Transverse colon (tissue), 4 donors: ENCODE measurements around the gene TNPO1. TPM values are rescaled to one million over a fixed set of nuclear protein-coding genes. Genes with fewer than 3 reads are reported as not detected.

Experiments used
- DNase-seq: peaks from one replicate; pipeline ENCODE4 v3.0.0-alpha.2; 2019
- H3K27ac ChIP-seq, 4 donors: fragments of 200-600 bp; sonication (generic); 2 replicates each; pipeline ENCODE4 v1.5.1; 2016 to 2018; ENCODE audit warnings: inconsistent platforms in 4 of 4
- H3K27me3 ChIP-seq: fragments of 200-600 bp; sonication (generic); 2 replicates; pipeline ENCODE4 v1.5.1; 2017; ENCODE audit warnings: inconsistent platforms
- H3K36me3 ChIP-seq, 4 donors: fragments of 200-600 bp; sonication (generic); 2 replicates each; pipeline ENCODE4 v1.5.1; 2017 to 2019; ENCODE audit warnings: inconsistent platforms in 4 of 4
- H3K4me1 ChIP-seq, 4 donors: fragments of 200-600 bp; sonication (generic); 2 replicates each; pipeline ENCODE4 v1.5.1; 2017 to 2020; ENCODE audit warnings: inconsistent platforms in 4 of 4
- H3K4me3 ChIP-seq, 4 donors: fragments of 200-600 bp; sonication (generic); 1 replicate in 1 of 4; 2 replicates in 3 of 4; pipeline versions ENCODE4 v1.5.1 to v1.6.1; 2017 to 2019; ENCODE audit warnings: inconsistent platforms in 4 of 4
- H3K9me3 ChIP-seq, 2 donors: fragments of 200-600 bp; sonication (generic); 2 replicates each; pipeline ENCODE4 v1.5.1; 2017 to 2019; ENCODE audit warnings: inconsistent platforms in 2 of 2
- CTCF ChIP-seq, 5 experiments: fragments of 200-600 bp in 3 of 5; fragments of 450-650 bp in 2 of 5; sonication (generic) in 3 of 5; IDR thresholded peaks; 1 replicate in 2 of 5; 2 replicates in 3 of 5; pipeline ENCODE4 v1.5.1; 2016 to 2017; ENCODE audit warnings: antibody characterized with exemption in 5 of 5, inconsistent platforms in 3 of 5, mild to moderate bottlenecking in 2 of 5, moderate library complexity in 1 of 5
- EP300 ChIP-seq: sonication (generic); formaldehyde crosslinking; IDR thresholded peaks from one replicate; pipeline ENCODE4 v1.6.1; 2017; ENCODE audit warnings: antibody characterized with exemption, low read depth
- POLR2A ChIP-seq: fragments of 450-650 bp; IDR thresholded peaks from one replicate; pipeline ENCODE4 v1.6.1; 2016; ENCODE audit warnings: antibody characterized with exemption, mild to moderate bottlenecking, moderate library complexity
- POLR2AphosphoS5 ChIP-seq, 3 donors: sonication (generic); formaldehyde crosslinking; IDR thresholded peaks; one replicate each; pipeline ENCODE4 v1.6.1; 2016; ENCODE audit warnings: antibody characterized with exemption in 3 of 3
- WGBS, 2 donors: methylation state at CpG; one replicate each; pipeline ENCODE4 v1.1.5; 2018; ENCODE audit warnings: low coverage in 1 of 2; 5-methylcytosine and 5-hydroxymethylcytosine counted together
- in situ Hi-C, 4 donors: fragments of 200-750 bp; cut with MboI; loops; one replicate each; pipeline versions ENCODE4 v1.15.0 to v1.15.1; 2017; ENCODE audit warnings: low sequenced_read_pairs in 3 of 4, low pct_ligation_motif_present in 1 of 4, low pct_unique_long_range_greater_than_20kb in 1 of 4
- intact Hi-C: fragments of 100-400 bp; cut with DNase I; formaldehyde crosslinking; loops from one replicate; pipeline ENCODE4 v1.15.1; 2023; ENCODE audit warnings: low total_unique reads
- total RNA-seq, 4 donors: library from RNA; depleted of rRNA; stranded (reverse); fragments of >200 nt; gene quantifications; one replicate each; pipeline ENCODE4 v1.1.0, GENCODE V29; 2016

Gene TNPO1
- total RNA-seq, 4 donors from 2014 or later = 30.3 to 391 (median 102) TPM

GRCh38 chr5:72949481-72949880 is 133.0 kb downstream of the TNPO1 start:
- in situ Hi-C loops = no loop called here
- peaks cover 0 to 16% (median 7%) of the 10 kb centered on the region in 4 donors for H3K4me1 ChIP-seq
- no peak for DNase-seq
- intact Hi-C loops = no loop called here
- no peaks in the 10 kb centered on the region for H3K27me3 ChIP-seq
- no peak overlapping the region for H3K27ac ChIP-seq
- H3K4me3 ChIP-seq = no peak overlapping the region
- no peaks in the 10 kb centered on the region for H3K9me3 ChIP-seq
- TF ChIP-seq POLR2AphosphoS5 (IDR thresholded peaks at IDR 0.05) (no peak), POLR2A (no peak), CTCF (IDR thresholded peaks at IDR 0.05) (no peak), EP300 (no peak)
- no peaks in the 10 kb centered on the region for H3K36me3 ChIP-seq

GRCh38 chr5:72951671-72952468 is 135.4 kb downstream of the TNPO1 start:
- WGBS, 2 donors = 53 to 80% methylated on average over 2 to 7 of the region's 7 CpGs
- H3K9me3 ChIP-seq = no peaks in the 10 kb centered on the region
- TF ChIP-seq POLR2A = no peak
- TF ChIP-seq POLR2AphosphoS5 (IDR thresholded peaks at IDR 0.05) = no peak
- TF ChIP-seq CTCF (IDR thresholded peaks at IDR 0.05) = no peak
- TF ChIP-seq EP300 = no peak
- intact Hi-C loops (no loop called here), in situ Hi-C loops (loop anchor here in 1 of 4 donors (10.0 kb wide), 1 partner anchor 253 kb away; no protein-coding TSS in a partner anchor)
- no peaks in the 10 kb centered on the region for H3K27me3 ChIP-seq
- H3K4me1 ChIP-seq = peaks cover 0 to 25% (median 11%) of the 10 kb centered on the region in 4 donors
- H3K36me3 ChIP-seq = no peaks in the 10 kb centered on the region
- no peak overlapping the region for H3K4me3 ChIP-seq
- DNase-seq = peak; percentile 20
- H3K27ac ChIP-seq = peak overlapping the region; percentile 45 to 64 (median 54)

- 92 to 93% methylated on average over 3 to 7 of the region's 7 CpGs for WGBS, 2 donors
- in situ Hi-C loops = loop anchor here in 1 of 4 donors (10.0 kb wide), 1 partner anchor 250 kb away; no protein-coding TSS in a partner anchor
These were observed 137.9 kb downstream of the TNPO1 start for GRCh38 chr5:72954389-72954788.

GRCh38 chr5:72955143-72955767 is 138.8 kb downstream of the TNPO1 start:
- intact Hi-C loops (no loop called here), in situ Hi-C loops (loop anchor here in 1 of 4 donors (10.0 kb wide), 1 partner anchor 250 kb away; no protein-coding TSS in a partner anchor)
- TF ChIP-seq EP300 = no peak
- TF ChIP-seq CTCF (IDR thresholded peaks at IDR 0.05) = no peak
- TF ChIP-seq POLR2A = no peak
- no peak for TF ChIP-seq POLR2AphosphoS5 (IDR thresholded peaks at IDR 0.05)
- peak overlapping the region; percentile 96 to 97 (median 97) for H3K27ac ChIP-seq
- no peaks in the 10 kb centered on the region for H3K27me3 ChIP-seq
- 9 to 43% methylated on average over 2 to 32 of the region's 33 CpGs for WGBS, 2 donors
- no peaks in the 10 kb centered on the region for H3K9me3 ChIP-seq
- peak; percentile 78 for DNase-seq
- no peaks in the 10 kb centered on the region for H3K36me3 ChIP-seq
- H3K4me3 ChIP-seq = peak overlapping the region; percentile 36 to 93 (median 86)
- H3K4me1 ChIP-seq = peaks cover 4 to 50% (median 23%) of the 10 kb centered on the region in 4 donors

More at GRCh38 chr5:72954389-72954788, 137.9 kb downstream of the TNPO1 start:
- Histone ChIP-seq H3K4me1 (peaks cover 4 to 48% (median 23%) of the 10 kb centered on the region in 4 donors), H3K9me3 (no peaks in the 10 kb centered on the region), H3K27ac (peak overlapping the region; percentile 96 to 97 (median 97)), H3K4me3 (no peak overlapping the region), H3K36me3 (no peaks in the 10 kb centered on the region), H3K27me3 (no peaks in the 10 kb centered on the region)
- DNase-seq = no peak
- intact Hi-C loops = no loop called here
- TF ChIP-seq POLR2AphosphoS5 (IDR thresholded peaks at IDR 0.05) = no peak
